CD4-positive, alpha-beta T cell treated with Interleukin-6 for 4 hours (primary cell): Measurements from ENCODE around the gene SERP2.

Experiments
- DNase-seq: peaks from one replicate; pipeline ENCODE4 v3.0.0-alpha.2; 2020; ENCODE audit warnings: mixed read lengths

The SERP2 gene

GRCh38 chr13:44359983-44360375, 13.6 kb upstream of the SERP2 start:
- no peak for DNase-seq

- DNase-seq = no peak
Measured at GRCh38 chr13:44362394-44363040, 11.1 kb upstream of the SERP2 start.

DNA sequence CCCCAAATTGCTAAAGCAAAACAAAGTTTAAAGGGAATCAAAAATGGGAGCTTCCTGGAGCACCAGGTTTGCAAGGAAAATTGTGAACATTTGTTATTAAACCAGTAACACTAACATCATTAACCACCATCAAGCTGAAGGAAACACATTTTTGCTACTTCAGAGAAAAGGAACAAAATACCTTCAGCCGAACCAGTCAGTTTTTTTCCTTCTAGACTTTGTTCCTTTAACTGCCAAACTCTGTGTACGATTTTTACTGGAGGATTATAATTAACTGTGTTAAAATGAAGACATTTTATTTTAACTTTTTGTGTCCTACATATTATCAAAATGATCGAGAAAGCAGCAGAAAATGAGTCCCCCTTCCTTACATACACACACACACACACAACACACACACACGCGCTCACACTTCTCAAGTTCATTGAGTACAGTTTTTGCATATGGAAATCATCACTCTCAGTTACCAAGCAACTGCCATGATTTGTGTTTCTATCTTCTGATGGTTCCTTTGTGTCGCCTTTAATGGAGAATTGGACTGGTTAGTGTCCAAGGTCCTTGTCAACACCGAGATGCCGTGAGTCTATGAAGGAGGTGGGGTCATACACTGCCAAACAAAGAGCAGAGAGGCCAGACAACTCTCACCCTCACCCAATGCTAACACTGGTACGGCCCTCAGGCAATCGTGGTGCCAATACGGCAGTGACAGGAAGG, 9.8 kb upstream of the SERP2 start:
- DNase-seq = no peak

DNA sequence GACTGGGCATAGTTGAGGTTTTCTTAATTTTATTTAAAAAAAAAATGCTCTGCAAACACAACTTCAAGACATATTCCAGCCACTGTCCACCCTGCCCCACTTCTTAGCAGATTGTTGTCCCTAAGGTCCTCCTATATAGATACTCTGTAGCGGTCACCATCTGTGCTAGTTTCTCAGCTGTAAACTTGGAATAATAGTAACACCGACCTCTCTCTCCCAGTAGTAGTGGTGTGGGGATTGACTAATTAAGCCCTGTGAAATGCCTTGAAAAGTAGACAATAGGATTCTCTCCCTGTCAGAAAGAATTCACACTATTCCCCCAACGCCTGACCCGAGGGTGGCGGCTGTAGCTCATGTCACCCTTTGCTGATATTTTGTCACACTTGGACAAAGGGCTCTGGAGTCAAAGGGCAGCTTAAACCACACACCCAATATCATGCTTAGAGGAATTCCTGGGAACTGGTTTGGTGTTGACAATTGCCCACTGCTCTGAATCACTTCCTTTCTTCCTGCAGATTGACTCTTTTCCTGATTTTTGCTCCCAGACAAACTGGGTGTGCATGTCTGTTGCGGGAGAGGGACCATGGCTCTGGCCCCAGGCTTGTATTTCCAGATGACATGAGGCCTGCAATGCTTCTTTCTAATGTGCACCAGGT, 9.2 kb upstream of the SERP2 start:
- no peak for DNase-seq

GRCh38 chr13:44365008-44365407, 8.6 kb upstream of the SERP2 start:
- no peak for DNase-seq

DNA sequence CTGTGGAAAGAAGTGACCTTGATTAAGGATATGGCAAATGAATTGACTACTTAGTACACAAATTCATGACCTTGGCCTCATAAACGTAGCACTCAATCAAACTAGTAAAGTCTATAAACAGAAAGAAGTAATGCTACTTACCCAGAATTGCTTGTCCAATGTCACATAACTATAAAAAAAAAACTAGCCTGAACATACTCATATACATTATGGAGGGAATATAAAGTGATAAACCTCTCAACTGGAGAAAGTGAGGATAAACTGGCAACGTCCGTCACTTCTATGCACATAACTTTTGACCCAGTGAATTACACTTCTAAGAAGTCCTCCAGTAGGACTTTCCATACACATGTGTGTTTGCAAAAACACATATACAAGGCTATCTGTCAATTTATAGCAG, 7.7 kb upstream of the SERP2 start:
- DNase-seq = no peak

DNA sequence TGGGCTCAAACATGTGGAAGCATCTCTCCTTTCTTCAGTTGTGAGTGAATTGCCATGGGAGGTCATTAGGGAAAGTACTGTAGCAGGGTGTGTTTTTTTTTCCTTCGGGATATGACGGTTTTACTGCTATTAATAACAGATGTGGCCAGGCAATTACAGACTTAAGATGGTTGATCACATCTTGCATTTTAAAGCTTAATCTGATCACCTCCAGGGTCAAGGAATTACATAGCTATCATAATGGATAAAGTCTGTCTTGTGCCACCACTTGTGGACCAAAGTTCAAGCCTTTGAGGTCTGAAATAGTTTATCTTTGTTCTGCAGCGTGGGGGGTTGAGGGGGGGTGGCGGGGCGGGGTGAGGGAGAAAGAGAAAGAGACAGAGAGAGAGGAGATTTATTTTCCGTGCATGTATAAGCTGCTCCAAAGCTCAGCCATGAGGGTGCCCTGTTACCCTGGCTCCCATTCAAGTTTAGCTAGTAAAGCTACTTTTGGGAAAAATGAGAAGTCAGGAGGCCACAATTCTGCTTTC, 5.5 kb upstream of the SERP2 start:
- no peak for DNase-seq

DNA sequence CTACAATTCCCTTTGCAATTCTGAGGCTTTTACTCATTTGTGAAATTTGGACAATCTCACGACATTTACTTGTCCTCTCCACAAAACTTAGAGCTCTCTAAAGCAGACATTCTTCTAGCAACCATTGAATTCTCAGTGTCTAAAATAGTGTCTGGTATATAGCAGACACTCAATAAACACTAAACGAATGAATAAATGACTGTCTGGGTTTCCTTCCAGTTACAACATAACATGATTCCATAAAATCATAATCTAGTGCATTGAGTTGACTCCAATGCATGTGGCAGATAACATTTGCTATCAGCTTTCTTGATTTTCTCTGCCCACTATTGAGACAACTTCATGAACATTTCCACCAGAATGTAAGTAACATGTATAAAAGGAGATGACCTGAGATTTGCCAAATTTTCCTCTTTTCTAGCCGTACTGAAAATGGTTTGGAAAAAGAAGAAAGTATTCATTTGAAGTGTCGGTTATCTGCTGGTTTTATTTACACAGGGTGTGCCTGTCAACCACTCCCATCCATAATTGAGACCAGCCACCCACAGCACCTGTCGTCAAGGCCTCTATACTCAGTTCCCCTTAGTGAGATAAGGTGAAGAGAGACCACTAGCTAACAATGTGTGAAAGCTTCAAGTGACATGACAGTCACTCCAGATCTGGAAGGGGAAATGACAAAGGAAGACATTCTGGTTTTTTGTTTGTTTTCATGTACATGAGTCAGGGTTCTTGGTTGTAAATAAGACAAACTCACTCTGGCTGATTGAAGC, 4.8 kb upstream of the SERP2 start:
- DNase-seq = no peak

- no peak for DNase-seq
Measured at GRCh38 chr13:44371421-44371820, 2.2 kb upstream of the SERP2 start.

- no peak for DNase-seq
Measured at GRCh38 chr13:44373247-44373600, 400 bp upstream of the SERP2 start.

DNA sequence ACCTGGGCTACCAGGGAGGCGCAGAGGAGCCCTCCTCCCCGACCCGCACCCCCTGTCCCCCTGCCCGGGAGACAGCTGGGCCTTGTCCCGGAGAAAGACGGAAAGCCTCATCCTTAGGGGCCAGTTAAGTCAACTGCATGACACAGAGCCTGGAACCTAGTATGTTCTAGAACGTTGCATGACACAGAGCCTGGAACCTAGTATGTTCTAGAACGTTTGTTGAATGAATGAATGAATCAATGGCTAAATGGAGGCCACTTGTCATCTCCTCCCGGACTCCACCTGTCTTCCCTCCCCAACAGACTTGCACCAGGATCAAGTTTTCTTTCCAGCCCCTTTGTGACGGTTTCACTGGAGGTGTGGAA, 706 bp downstream of the SERP2 start:
- DNase-seq = no peak

GRCh38 chr13:44378277-44378676, 4.7 kb downstream of the SERP2 start:
- DNase-seq = no peak

- no peak for DNase-seq
Measured at GRCh38 chr13:44379885-44380284, 6.3 kb downstream of the SERP2 start.

DNA sequence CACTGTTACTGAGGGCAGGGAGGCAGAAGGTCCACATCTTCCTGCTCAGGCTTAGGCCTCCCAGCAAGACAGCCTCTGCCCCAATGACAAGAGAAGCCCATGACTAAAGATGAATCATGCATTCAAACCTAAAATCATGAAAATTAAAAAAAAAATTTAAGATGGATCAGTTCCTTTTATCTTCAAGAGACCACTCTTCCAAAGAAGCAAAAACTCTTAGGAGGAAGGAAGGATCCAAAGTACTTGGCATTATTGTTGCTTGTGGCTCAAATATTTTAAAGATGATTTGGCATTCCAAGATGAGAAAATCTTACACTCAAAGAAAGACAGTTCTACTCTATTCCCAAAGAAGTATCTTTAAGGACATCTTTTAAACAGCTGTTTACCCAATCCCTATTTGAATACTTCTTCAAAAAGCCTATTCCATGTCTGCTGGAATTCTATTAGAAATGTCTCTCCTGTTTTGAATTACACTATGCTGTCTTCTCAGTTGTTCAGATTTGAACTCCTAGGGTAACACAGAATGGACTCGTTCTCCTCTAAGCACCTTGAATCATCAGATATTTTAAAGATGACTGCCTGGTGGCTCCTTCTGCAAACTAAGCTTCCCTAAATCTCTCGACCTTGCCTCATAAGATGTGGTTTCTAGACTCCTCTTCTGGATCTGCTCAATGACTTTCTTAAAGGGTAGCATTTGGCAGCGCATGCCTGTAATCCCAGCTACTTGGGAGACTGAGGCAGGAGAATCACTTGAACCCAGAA, 7.0 kb downstream of the SERP2 start:
- no peak for DNase-seq

GRCh38 chr13:44382635-44383145, 9.1 kb downstream of the SERP2 start:
- DNase-seq = no peak

DNA sequence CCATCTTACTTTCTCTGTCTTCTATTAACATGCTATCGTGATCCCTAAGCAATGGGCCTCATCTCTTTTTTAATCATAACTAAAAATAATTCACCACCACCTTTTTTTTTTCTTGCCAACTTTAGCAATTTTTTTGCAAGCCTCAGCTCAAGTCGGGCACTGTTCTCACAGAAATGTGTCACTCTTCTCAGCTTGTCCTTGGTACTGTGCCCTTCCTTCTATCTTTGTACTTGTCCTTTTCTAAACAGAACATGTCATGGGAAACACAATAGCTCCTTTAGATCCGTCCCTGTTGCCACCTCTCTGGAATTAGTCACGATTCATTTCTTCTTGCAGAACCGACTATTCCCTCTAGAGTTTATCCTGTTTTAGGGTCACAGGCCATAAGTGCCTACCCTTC, 10.3 kb downstream of the SERP2 start:
- no peak for DNase-seq

- no peak for DNase-seq
Measured at GRCh38 chr13:44384778-44385177, 11.2 kb downstream of the SERP2 start.

GRCh38 chr13:44385401-44385800, 11.8 kb downstream of the SERP2 start:
- DNase-seq = no peak

- no peak for DNase-seq
Measured at GRCh38 chr13:44385847-44386246, 12.2 kb downstream of the SERP2 start.

DNA sequence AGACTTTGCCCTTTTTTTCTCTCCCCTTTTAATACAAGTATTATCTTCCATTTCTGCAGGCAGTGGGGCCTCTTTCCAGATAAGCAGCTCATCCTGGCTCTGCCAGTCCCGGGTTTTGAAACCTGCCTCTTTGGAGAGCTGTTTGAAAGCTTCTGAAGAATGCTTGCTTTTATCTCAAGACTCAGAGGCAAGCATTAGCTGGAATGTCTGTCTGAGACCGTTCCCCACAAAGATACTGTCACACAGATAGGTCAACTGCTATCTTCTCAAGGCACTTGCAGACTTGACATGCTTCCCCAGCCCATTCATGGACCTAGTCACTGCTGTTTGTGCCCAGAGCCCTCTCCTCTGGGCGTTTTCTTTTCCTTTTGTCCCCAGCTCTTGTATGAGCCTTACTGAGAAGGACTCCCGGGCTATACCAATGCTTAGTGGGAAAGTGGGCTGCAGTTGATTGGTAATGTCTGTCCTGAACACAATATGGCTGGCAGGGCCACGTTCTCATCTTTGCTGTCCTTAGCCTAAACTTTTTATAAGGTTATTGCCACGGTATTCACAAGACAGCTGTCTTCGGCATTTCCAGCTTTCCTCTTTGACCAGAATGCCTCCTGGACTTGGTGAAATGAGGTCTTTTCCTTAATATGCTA, 13.4 kb downstream of the SERP2 start:
- DNase-seq = no peak

GRCh38 chr13:44388427-44389059, 14.9 kb downstream of the SERP2 start:
- no peak for DNase-seq
